K562 (cell line): ENCODE measurements around the gene IFT81. TPM values are rescaled to one million over a fixed set of nuclear protein-coding genes. Genes with fewer than 3 reads are reported as not detected.

ENCODE experiments used
- ATAC-seq: fragments of 200-7000 bp; cut with Tn5 transposase; 3 replicates; pipeline ENCODE4 v1.9.1; 2020; ENCODE audit warnings: moderate library complexity
- BruUV-seq: library from RNA; stranded (reverse); fragments of 400-500 nt; replicated peaks from 2 replicates; lab custom pipeline; 2021; lab: Mats Ljungman, UMichigan
- CTCF ChIA-PET: fragments of 300-600 bp; formaldehyde crosslinking; extraction: SDS; loops from one replicate; lab custom pipeline; 2021; ENCODE audit warnings: low intra/inter-chr PET ratio; lab: Yijun Ruan, JAX
- POLR2A ChIA-PET: fragments of 300-600, 350-650 bp; sonication (Branson Sonifier 250); formaldehyde crosslinking; extraction: SDS; loops from one replicate; lab custom pipeline; 2021; ENCODE audit warnings: antibody characterized with exemption, inconsistent platforms; lab: Yijun Ruan, JAX
- DNase-seq, 4 experiments: peaks; one replicate each; pipeline versions ENCODE4 v3.0.0 to v3.0.0-alpha.2; 2011 to 2018; ENCODE audit warnings: low spot score in 3 of 4, mixed read lengths in 3 of 4; ENCODE audit errors: extremely low read depth in 1 of 4
- FAIRE-seq: peaks from 2 replicates; lab custom pipeline; 2011; peaks lifted over from hg19 to GRCh38; lab: Jason Lieb, UNC
- H2AFZ ChIP-seq: 2 replicates; pipeline ENCODE4 v1.6.0; 2011; ENCODE audit warnings: low read depth, low read length, control low read depth, inconsistent platforms
- H3K27ac ChIP-seq: fragments of 200-600 bp; 3 replicates; pipeline ENCODE4 v1.8.0; 2011; ENCODE audit warnings: low read depth, mild to moderate bottlenecking, control low read depth, inconsistent platforms, low read length, moderate library complexity, mixed read lengths; ENCODE audit errors: extremely low read depth
- H3K27me3 ChIP-seq, 2 experiments: fragments of 300-600 bp in 1 of 2; 2 replicates in 1 of 2; 3 replicates in 1 of 2; pipeline versions ENCODE4 v1.6.0 to v1.8.0; 2011; ENCODE audit warnings: inconsistent platforms in 2 of 2, low read length in 2 of 2, mild to moderate bottlenecking in 1 of 2, mixed read lengths in 1 of 2, moderate library complexity in 1 of 2; ENCODE audit not compliant: control insufficient read depth in 2 of 2, insufficient read depth in 2 of 2
- H3K36me3 ChIP-seq: fragments of 300-600 bp; 3 replicates; pipeline ENCODE4 v1.8.0; 2011; ENCODE audit warnings: mild to moderate bottlenecking, low read length, inconsistent platforms; ENCODE audit not compliant: control insufficient read depth, insufficient read depth
- H3K4me1 ChIP-seq, 2 experiments: fragments of 200-600 bp in 1 of 2; replicated peaks in 1 of 2; 2 replicates in 1 of 2; 3 replicates in 1 of 2; pipeline versions ENCODE4 v1.5.1 to v1.8.0; 2011; ENCODE audit warnings: inconsistent platforms in 2 of 2, low read length in 2 of 2, mild to moderate bottlenecking in 1 of 2, mixed read lengths in 1 of 2, moderate library complexity in 1 of 2; ENCODE audit not compliant: control insufficient read depth in 2 of 2, insufficient read depth in 2 of 2
- H3K4me2 ChIP-seq: 2 replicates; pipeline ENCODE4 v1.6.1; 2011; ENCODE audit warnings: low read length, control low read depth, inconsistent platforms, mixed read lengths; ENCODE audit not compliant: insufficient read depth
- H3K4me3 ChIP-seq: fragments of 200-600 bp; sonication (generic), shearing (Covaris generic); 2 replicates; pipeline ENCODE4 v1.5.1; 2016; ENCODE audit warnings: control low read depth, inconsistent platforms
- H3K79me2 ChIP-seq: fragments of 200-600 bp; 3 replicates; pipeline ENCODE4 v1.8.0; 2011; ENCODE audit warnings: low read length, inconsistent platforms; ENCODE audit not compliant: control insufficient read depth, insufficient read depth
- H3K9ac ChIP-seq, 2 experiments: 2 replicates each; pipeline versions ENCODE4 v1.6.0 to v1.6.1; 2011; ENCODE audit warnings: low read depth in 2 of 2, low read length in 2 of 2, control low read depth in 1 of 2, inconsistent platforms in 1 of 2, mild to moderate bottlenecking in 1 of 2, mixed read lengths in 1 of 2; ENCODE audit not compliant: insufficient read depth in 1 of 2
- H3K9me1 ChIP-seq: one replicate; pipeline ENCODE4 v1.6.0; 2011; ENCODE audit warnings: inconsistent platforms, mild to moderate bottlenecking, low read length, moderate library complexity; ENCODE audit not compliant: control insufficient read depth, insufficient read depth
- H3K9me3 ChIP-seq: replicated peaks from 2 replicates; pipeline ENCODE4 v1.5.1; 2011; ENCODE audit warnings: low read depth, low read length, inconsistent platforms; ENCODE audit not compliant: control insufficient read depth, insufficient read depth
- H4K20me1 ChIP-seq: replicated peaks from 2 replicates; pipeline ENCODE4 v1.6.1; 2011; ENCODE audit warnings: low read length, inconsistent platforms, mixed read lengths; ENCODE audit not compliant: control insufficient read depth, insufficient read depth
- BRD9 ChIP-seq: fragments of 450-650 bp; IDR thresholded peaks from 2 replicates; pipeline ENCODE4 v1.6.1; 2018; ENCODE audit warnings: low read depth; ENCODE audit not compliant: partially characterized antibody
- CBFA2T2 ChIP-seq: fragments of 450-650 bp; conservative IDR thresholded peaks from 2 replicates; pipeline ENCODE4 v1.6.1; 2017; ENCODE audit warnings: mild to moderate bottlenecking
- CC2D1A ChIP-seq: fragments of 450-650 bp; IDR thresholded peaks from 2 replicates; pipeline ENCODE4 v1.6.1; 2017; ENCODE audit warnings: mild to moderate bottlenecking
- ESRRA ChIP-seq: fragments of 450-650 bp; IDR thresholded peaks from 2 replicates; pipeline ENCODE4 v1.6.1; 2014; ENCODE audit warnings: low read depth, mild to moderate bottlenecking, moderate library complexity, borderline replicate concordance
- EWSR1 ChIP-seq: fragments of 450-650 bp; IDR thresholded peaks from 2 replicates; pipeline ENCODE4 v1.6.1; 2018; ENCODE audit warnings: borderline replicate concordance, mild to moderate bottlenecking, low read depth, moderate library complexity; ENCODE audit not compliant: partially characterized antibody
- GTF3C2 ChIP-seq: IDR thresholded peaks from 3 replicates; pipeline ENCODE4 v1.6.1; 2011; ENCODE audit warnings: borderline replicate concordance, mild to moderate bottlenecking, moderate library complexity; ENCODE audit not compliant: insufficient read length; ENCODE audit errors: extremely low read depth
- HMGXB4 ChIP-seq: sonication (generic); formaldehyde crosslinking; IDR thresholded peaks from 2 replicates; pipeline ENCODE4 v1.8.1; 2023; ENCODE audit warnings: mild to moderate bottlenecking, missing genetic modification reagents
- NCOR1 ChIP-seq: fragments of 450-650 bp; IDR thresholded peaks from 2 replicates; pipeline ENCODE4 v1.6.1; 2016; ENCODE audit warnings: mild to moderate bottlenecking, moderate library complexity
- NFATC3 ChIP-seq: fragments of 450-650 bp; IDR thresholded peaks from 2 replicates; pipeline ENCODE4 v1.6.1; 2017; ENCODE audit warnings: mild to moderate bottlenecking
- RBM22 ChIP-seq: fragments of 200-400 bp; formaldehyde crosslinking; IDR thresholded peaks from 2 replicates; pipeline ENCODE4 v1.6.1; 2018; ENCODE audit warnings: low read length, low read depth; ENCODE audit not compliant: poor library complexity, severe bottlenecking
- SNRNP70 ChIP-seq: fragments of 200-400 bp; formaldehyde crosslinking; optimal IDR thresholded peaks from 2 replicates; pipeline ENCODE3; 2017; ENCODE audit warnings: low read depth, low read length
- ZNF274 ChIP-seq: IDR thresholded peaks from 2 replicates; pipeline ENCODE4 v1.6.1; 2011; ENCODE audit warnings: low read depth, mild to moderate bottlenecking, low read length, moderate library complexity, borderline replicate concordance
- ZNF316 ChIP-seq: fragments of 450-650 bp; IDR thresholded peaks from 2 replicates; pipeline ENCODE4 v1.6.1; 2016
- ZNF445 ChIP-seq: fragments of 250-450 bp; sonication (Bioruptor Pico); IDR thresholded peaks from 2 replicates; pipeline ENCODE4 v1.4.0; 2020; ENCODE audit warnings: low read depth, mild to moderate bottlenecking, moderate library complexity
- ZNF583 ChIP-seq: fragments of 250-450 bp; sonication (Bioruptor Pico); IDR thresholded peaks from 2 replicates; pipeline ENCODE4 v1.4.0; 2020
- WGBS: fragments of 100-300 bp; shearing (Covaris generic); methylation state at CpG from one replicate; pipeline ENCODE4 v1.1.6; 2016; ENCODE audit warnings: low coverage, mixed read lengths; ENCODE audit not compliant: insufficient coverage; ENCODE audit errors: missing lambda C conversion rate; 5-methylcytosine and 5-hydroxymethylcytosine counted together
- in situ Hi-C: fragments of 300-500 bp; cut with MboI; formaldehyde crosslinking; loops from 4 replicates; pipeline ENCODE4 v1.15.0; 2018; ENCODE audit warnings: inconsistent platforms, mixed read lengths
- intact Hi-C: fragments of 100-400 bp; cut with micrococcal nuclease; formaldehyde crosslinking; loops from 2 replicates; pipeline ENCODE4 v1.14.2; 2022
- polyA plus RNA-seq, 8 experiments: library from polyadenylated mRNA; depleted of rRNA in 4 of 8; stranded (reverse) in 5 of 8; unstranded in 3 of 8; fragments of >200 nt; fragmentation: Nextera tagmentation in 2 of 8; fragmentation: Illumina TruSeq in 1 of 8; extraction: Ambion mirVana in 2 of 8; extraction: Trizol in 1 of 8; gene quantifications; 2 replicates each; pipeline versions ENCODE4 v1.2.1 to v1.2.3, GENCODE V29; 2011 to 2014; ENCODE audit warnings: inconsistent platforms in 1 of 8, missing spikeins in 1 of 8
- total RNA-seq, 7 experiments: library from RNA; depleted of rRNA in 6 of 7; stranded (reverse); fragments of >200 nt in 6 of 7; fragmentation: Illumina TruSeq in 2 of 7; extraction: Trizol in 2 of 7; gene quantifications; 2 replicates each; pipeline versions ENCODE4 v1.2.1 to v1.2.3, GENCODE V29; 2011 to 2021; ENCODE audit warnings: low replicate concordance in 1 of 7

Gene IFT81
- total and polyA plus RNA-seq, 9 of the 15 experiments (the other 6 are each of a cell fraction or from before 2014, with no cell fraction given), result 2.8 to 11.9 (median 7.9) TPM

DNA sequence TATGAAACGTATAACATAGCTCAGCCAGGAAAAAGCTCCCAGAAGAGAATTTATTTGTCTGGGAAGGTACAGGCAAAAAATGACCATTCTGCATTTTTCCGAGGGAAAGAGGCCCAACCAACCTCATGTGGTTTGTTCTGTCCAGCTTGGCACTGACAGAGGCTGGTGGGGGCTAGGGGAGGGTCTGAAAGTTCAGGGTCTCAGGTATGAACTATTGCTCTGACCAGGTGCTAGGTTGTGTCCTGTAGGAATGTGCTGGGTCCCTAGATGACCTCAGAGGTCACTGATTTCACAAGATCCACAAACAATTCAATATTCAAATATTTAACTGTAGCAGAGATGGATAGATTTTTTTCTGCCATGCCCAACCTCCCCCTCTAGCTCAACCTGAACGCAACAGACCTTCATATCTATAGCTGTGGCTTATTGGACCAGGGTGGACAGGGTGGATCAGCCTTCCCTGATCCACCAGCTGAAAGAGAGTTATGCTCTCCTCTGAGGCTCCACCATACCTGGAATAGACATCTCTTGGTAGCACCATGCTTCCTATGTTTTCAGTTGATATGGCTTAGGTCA, 32.9 kb upstream of the IFT81 start:
- Histone ChIP-seq H4K20me1 (no peaks in the 10 kb centered on the region), H3K9me3 (no peaks in the 10 kb centered on the region), H3K27me3 (no peaks in the 10 kb centered on the region), H3K27ac (no peak overlapping the region), H3K4me3 (no peak overlapping the region), H3K4me2 (no peak overlapping the region), H3K4me1 (peaks cover 25 to 40% of the 10 kb centered on the region in 2 experiments), H3K9ac (peak overlapping the region in 1 of 2 experiments; percentile 20; a peak in 1 of 4 replicates), H2AFZ (0 out of 2 replicates have a peak overlapping the region, but pooled peaks have one; percentile 21), H3K79me2 (no peaks in the 10 kb centered on the region), H3K36me3 (no peaks in the 10 kb centered on the region), H3K9me1 (no peaks in the 10 kb centered on the region)
- DNase-seq, result no peak
- FAIRE-seq, result no peak
- BruUV-seq, result no TSS peak
- 26% methylated on average over 2 of the region's 3 CpGs for WGBS
- no peak for ATAC-seq
- intact Hi-C loops, result no loop called here
- ChIA-PET CTCF (interaction anchor here (0.5 kb wide), 1 partner anchor 19 kb away, joined by 3 read pairs; no protein-coding TSS in a partner anchor), POLR2A (interaction anchor here (0.9 kb wide), 1 partner anchor 10 kb away, joined by 4 read pairs; no protein-coding TSS in a partner anchor)
- in situ Hi-C loops, result loop anchor here (10.0 kb wide), 1 partner anchor 504 kb away; no protein-coding TSS in a partner anchor
- TF ChIP-seq GTF3C2 (no peak), NFATC3 (no peak), CC2D1A (no peak), ZNF583 (CRISPR knock-in tag) (no peak), CBFA2T2 (no peak), ZNF445 (CRISPR knock-in tag) (no peak), ZNF274 (no peak), ESRRA (no peak), BRD9 (no peak), RBM22 (no peak), SNRNP70 (no peak), NCOR1 (no peak), ZNF316 (no peak), HMGXB4 (no peak), EWSR1 (no peak)
